ENCODE measurements around the gene NHS.

GRCh38 chrX:17707731-17708130 lies 332.7 kb downstream of the NHS start:
- TF ChIP-seq CTCF (IDR thresholded peaks at IDR 0.05), result no peak
- TF ChIP-seq POLR2AphosphoS5 (IDR thresholded peaks at IDR 0.05), result no peak
